Stimulated activated naive CD8-positive, alpha-beta T cell treated with anti-CD3 and anti-CD28 coated beads, Interleukin-15, Interleukin-2, amounts not matched to agents 100 U/mL and 50 U/mL, for 24 hours (primary cell): ENCODE data around the gene BRF1.

Source experiments
- ATAC-seq: fragments of 150-1000 bp; cut with Tn5 transposase; one replicate; pipeline ENCODE4 v1.10.0; 2021
- DNase-seq: peaks from one replicate; pipeline ENCODE4 v3.0.0; 2021

The BRF1 gene

DNA sequence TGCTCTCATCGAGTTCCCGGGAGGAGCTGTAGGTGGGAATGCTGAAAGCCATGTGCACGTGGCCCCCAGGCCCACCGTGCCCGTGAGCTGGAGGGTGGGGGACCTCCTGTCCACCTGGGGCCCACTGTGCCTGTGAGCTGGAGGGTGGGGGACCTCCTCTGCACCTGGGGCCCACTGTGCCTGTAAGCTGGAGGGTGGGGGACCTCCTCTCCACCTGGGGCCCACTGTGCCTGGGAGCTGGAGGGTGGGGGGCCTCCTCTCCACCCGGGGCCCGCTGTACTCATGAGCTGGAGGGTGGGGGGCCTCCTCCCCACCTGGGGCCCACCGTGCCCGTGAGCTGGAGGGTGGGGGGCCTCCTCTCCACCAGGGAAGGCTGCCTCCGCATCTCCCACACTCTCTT, 105.8 kb downstream of the BRF1 start:
- ATAC-seq (no peak), DNase-seq (no peak)

DNA sequence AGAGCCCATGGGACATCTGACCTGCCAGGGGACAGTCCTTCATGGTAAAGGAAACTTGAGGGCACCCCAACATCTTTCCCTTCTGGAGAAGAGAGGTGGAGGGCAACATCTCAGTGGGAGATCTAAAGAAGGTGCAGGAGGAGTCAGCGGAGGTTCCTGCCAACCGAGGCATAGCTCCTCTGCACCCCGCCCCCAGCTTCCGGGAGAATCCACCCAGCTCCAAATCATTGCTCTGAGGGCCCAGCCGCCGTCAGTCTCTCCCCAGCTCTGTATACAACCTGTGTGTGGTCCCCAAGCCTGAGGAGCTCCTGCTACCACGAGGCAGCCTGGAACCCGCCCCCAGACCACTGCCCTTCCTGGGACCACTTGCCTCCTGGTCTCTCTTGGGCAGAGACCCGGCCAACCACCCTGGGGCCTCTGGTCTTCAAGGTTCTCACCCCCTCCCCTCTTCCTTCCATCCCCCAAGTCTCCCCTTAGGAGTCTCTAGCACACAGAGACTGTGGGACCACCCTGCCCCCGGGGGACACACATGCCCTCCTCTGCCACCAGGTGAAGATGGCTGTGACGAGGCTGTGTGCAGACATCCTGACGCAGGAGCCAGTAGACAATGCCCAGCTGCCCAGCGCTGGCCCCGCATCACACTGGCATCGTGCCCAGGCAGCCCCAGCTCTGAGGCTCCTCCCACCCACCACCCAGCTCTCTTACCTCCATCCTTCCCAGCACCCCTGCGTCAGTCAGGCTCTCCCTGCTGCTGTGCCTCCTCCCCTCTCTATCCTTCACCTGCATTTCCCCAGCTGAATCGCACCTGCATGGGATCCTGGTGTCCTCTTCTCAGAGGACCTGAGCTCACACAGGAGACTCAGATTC, 106.7 kb downstream of the BRF1 start:
- DNase-seq (peak; percentile 52), ATAC-seq (no peak)

DNA sequence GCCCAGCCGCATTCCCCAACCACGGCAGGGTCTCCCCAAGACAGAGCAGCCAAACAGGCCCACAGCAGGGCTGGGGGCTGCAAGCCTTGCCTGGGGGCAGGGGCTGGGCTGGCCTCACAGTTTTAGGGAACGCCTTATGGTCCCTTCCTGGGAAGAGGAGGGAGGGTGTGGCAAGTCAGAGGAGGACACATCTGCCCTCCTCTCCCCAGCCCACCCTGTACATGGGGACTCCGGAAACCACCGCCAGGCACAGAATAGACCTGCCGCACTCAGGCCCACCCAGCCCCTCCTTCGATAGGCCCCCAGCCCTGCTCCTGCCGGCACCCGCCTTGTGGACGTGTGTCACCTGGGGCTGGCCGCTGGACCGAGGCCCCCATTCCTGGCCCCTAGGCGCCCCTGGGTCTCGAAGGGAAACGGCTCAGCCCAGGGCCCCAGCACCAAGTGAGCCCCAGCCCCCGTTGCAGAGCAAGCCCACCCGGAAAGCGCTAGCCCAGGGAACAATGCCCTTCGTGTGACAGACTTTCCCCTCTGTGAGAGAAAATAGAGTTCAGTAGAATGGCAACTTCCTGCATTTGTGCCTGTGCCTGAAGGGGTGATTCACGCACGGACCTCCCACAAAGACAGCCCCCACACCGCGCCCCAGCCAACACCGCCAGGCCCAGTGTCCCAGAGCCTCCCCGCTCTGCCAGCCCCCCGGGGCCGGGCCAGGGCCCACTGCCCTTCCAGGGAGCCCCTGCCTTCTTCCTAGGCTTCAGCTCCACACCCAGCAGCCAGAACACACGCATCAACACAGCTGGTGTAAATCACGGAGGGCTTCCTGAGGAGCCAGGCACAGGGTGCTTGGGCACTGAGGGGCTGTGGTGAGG, 107.7 kb downstream of the BRF1 start:
- DNase-seq: peak; percentile 47
- peak; percentile 41 for ATAC-seq

DNA sequence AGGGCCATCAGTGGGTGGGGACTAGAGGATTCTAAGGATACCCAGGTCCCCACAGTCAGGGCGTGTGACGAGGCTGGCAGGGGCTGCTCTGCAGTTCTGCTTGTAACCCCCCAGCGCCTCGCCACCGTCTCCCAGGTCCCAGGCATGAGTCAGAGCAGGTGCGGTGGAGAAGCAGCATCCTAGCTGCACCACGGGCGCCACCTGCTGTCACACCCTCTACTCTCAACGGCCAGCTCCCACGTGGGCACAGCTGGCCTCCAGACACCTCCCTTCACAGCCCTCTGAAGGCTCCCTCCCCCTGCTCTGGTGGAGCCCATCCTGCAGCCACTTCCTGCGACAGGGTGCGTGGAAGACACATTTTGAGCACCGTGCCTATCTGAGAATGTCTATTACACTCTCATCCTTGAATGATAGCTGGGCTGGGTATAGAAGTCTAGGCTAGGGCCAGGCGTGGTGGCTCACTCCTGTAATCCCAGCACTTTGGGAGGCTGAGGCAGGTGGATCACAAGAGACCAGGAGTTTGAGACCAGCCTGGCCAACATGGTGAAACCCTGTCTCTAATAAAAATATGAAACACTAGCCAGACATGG, 112.8 kb downstream of the BRF1 start:
- DNase-seq: no peak

DNA sequence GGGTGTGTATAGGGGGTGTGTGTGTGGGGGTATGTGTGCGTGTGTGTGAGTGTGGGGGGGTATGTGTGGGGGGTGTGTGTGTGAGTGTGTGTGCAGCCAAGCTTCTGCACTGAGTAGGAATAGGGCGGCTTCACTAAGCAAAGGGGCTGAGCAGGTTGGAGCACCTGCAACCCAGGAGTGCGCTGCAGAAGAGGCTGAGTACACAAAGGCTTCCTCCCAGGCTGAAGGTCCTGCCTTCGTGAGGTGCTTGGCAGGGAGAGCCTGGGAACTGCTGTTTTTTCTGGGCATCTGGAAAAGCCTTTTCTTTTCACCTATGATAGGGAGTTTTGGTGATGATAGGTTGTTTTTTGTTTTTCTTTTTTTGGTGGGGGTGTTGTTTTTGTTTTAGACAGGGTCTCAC, 113.7 kb downstream of the BRF1 start:
- ATAC-seq (no peak), DNase-seq (no peak)

More for the DNA sequence above, 112.8 kb downstream of the BRF1 start:
- ATAC-seq: peak; percentile 2

DNA sequence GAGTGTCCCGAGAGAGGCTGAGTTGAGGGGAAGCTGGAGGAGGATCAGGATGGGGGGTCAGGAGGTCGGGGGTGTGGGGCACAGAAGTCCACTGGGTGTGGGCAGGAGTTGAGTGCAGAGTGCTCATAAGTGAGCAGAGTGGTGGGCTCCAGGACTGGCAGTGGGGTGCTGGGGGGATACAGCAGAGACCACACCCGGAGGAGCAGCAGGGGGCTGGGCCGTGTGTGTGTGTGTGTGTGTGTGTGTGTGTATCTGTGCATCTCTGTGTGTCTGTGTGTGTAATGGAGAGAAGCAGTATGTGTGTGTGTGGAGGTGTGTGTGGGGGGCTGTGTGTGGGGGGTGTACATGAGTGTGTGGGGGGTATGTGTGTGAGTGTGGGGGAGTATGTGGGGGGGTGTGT, 114.8 kb downstream of the BRF1 start:
- DNase-seq (no peak), ATAC-seq (no peak)

DNA sequence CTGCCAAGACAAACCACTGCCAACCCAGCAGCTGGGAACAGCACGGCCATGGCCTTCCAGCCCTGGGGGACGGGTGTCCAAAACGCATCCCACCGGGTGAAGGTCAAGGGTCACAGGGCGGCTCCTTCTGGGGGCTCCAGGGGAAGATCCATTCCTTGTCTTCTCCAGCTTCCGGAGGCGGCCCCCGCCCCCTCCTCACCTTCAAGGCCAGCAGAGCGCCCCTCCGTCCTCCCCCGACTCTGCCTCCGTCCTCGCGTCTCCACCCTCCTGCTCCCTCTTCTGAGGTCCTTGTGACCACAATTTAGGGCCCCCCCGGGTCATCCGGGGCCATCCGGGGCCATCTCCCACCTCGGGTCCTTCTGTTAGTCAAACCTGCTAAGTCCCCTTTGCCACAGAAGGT, 115.8 kb downstream of the BRF1 start:
- ATAC-seq: no peak
- DNase-seq: no peak

DNA sequence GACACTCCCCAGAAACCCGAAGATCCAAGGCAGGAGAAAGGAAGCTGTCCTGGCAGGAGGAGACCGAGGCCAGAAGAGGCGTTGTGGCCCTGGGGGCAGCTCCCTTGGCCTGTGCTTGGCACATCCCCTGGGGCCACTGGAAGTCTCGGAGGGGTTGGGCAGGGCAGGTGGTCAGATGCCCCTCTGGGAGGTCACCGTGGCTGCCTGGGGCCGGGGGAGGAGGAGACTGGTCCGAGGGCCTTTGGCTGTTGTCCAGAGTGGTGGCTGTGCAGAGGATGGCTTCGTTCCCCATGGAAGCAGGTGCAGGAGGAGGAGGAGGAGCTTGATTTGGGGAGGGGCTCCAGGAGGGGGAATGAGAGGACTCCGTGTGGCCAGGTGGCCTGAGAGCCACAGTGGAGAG, 116.3 kb downstream of the BRF1 start:
- DNase-seq (no peak), ATAC-seq (no peak)

DNA sequence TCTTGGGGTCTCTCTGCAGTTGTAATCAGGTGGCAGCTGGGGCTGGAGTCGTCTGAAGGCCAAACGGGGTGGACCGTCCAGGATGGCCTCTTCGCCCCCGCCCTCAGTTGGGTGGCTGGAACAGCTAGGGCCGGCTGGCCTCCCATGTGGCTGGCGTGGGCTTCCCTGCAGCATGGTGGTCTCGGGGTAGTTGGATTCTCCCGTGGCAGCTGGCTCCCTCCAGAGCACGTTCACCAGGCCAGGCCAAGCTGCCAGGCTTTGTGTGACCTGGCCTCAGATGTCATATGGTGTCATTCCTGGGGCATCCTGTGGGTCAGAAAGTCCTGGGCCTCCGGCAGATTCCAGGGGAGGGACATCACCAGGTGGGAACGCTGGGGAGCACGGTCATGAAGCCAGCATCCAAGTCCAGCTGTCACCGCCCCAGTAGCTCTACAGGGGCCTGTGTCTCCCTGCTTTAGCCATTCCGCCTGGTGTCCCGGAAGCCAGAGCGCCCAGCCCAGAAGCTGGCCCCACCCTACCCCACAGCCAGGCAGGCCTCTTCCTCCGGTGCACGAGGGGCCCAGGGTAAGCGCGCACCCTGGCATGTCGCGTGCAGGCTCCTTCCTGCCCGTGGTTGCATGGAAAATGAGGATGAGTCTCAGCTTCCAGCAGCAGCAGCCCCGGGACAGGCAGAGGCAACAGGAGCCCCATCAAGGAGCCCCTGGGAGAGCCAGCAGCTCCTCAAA, 118.3 kb downstream of the BRF1 start:
- ATAC-seq (no peak), DNase-seq (no peak)

DNA sequence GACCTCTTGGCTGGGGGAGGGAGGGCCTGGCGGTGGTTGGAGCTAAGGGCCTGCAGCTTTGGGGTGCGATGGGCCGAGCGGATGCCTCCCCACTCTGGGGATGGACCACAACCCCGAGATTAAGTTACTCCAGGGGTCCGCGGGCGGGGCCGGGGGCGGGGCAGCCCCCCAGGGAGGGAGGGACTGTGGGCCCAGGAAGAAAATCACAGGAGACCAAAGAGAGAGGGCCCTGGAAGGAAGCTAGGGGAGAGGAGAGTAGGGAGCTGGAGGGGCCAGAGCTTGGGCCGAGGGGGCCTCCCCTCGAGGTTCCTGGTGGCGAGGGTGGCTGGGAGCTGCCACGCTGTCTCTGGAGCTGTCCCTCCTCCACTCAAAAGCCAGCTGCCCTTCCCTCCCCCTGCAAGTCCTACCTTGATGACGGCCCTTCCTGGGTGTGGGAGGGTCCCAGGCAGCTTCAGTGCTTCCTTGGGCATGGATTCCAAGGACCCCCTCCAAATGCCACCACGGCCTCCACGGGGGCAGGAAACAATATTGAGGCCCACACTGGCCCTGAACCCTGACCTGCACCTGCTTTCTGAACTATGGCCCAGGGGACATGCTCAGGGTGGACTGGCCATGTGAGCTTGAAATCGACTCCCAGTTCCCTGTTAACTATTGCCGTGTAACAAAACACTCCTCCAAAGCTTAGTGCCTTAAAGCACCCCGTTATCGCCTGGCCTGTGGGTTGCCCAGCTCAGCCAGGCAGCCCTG, 119.1 kb downstream of the BRF1 start:
- no peak for ATAC-seq

DNA sequence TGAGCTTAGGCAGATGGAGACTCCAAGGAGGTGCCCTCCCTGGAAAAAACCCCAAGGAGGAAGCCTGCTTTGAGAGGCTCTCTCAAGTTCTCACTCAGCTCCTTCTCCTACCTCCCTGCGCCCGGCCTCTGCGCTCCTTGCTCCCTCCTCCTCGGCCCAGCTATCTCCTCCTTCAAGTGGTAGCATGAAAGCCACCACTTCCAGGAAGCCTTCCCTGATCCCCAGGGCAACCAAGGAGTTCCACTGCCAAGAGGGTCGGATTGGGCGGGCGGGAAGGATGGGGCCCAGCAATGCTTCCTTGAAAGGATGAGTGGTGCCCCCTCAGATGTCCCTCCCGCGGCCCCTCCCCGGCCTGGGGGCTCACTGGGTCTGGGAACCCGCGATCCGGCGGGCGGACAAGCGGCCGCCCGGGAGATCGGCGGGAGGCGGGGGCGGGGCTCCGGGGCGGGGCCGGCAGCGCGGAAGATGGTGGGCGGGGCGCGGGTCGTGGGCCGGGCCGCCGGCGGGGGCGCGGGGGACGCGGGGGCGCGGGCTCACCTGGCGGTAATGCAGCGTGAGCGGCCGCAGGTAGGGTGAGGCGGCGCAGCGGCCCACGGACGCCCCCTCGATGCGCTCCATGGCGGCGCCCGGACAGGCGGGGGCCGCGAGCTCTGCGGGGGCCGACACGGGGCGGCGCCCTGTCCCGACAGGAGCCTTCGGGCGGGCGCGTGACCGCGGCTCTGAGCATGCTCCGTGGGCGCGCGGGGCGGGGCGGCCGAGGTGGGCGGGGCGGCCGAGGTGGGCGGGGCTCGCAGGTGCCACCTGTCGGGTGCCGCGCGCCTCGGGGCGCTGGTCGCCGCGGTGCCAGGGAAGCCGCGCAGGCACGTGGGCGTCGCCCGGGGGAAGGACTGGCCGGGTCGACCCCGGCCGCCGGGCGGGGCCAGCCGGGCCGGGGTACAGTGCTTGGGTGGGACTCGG, 119.9 kb downstream of the BRF1 start, which contains the start of gene NUDT14:
TSS of gene NUDT14 (minus strand) at position 721 of the 957 bp plus-strand sequence. CDS start at position 618, 103 bp downstream.
- ATAC-seq (peak; percentile 75), DNase-seq (peak; percentile 83)

More for the DNA sequence above, 119.1 kb downstream of the BRF1 start:
- DNase-seq: no peak

DNA sequence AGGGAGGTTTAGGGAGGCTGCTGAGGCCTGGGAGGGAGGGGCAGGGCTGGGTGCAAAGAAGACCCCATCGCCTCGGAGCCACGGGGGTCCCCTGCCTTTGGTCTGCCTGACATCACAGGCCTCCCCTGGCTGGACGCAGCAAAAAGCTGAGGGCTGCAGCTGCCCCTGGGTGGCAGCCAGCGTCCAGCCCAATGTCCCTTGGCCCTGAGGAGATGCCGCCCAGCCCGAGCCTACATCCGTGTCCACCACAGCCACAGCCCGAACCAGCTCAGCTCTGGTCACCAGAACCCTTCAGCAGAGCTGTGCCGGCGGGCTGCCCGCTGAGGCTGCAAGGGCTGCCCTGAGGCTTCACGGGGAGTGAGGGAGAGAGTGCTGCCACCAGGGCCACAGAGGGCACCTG, 121.6 kb downstream of the BRF1 start:
- ATAC-seq (no peak), DNase-seq (no peak)

DNA sequence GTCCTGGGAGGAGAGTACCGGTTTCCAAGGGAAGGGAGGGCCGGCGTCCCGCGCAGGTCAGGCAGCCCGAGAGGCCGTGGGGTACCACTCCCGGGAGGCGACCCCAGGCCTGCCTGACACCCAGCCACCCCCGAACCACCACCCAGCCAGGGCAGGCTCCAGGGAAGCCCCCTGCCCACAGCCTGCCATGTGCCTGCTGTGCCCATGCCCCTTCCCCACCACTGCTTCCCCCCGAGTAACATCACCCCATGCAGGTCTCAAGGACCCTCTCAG, 122.0 kb downstream of the BRF1 start:
- no peak for DNase-seq
- no peak for ATAC-seq

DNA sequence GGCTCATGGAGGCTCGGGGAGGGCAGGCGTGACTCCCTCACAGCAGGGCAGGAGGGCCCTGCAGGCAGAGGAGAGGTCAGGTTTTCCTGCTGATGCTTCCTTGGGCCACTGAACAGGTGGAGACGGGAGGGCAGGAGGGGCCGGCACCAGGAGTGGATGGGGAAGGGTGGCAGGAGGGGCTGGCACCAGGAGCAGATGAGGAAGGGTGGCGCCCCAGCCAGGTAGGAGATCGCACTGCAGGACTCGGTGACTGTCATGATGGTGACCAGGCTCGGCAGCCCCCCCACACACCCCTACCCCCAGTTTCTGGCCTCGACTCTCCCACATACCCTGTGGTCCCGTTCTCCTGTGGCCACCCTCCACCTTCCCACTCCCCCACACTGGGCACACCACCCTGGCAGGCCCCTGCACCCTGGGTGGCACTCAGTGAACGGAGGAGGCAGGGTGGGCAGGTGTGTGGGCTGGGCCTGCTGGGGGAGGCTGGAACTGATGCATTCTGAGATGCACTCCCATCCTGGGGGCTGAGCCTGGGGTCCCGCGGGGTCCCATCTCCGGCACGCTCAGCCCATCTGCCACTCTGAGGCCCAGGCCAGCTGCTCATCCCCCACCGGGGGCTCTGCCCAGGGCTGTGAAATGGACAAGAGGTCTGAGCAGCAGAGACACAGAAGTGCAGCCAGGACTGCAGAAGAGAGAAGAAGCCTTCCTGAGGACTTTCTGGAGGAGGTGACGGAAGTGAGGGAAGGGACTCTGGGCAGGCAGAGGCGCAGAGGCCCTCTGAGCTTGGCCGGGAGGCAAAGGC, 122.5 kb downstream of the BRF1 start:
- ATAC-seq (no peak), DNase-seq (no peak)

DNA sequence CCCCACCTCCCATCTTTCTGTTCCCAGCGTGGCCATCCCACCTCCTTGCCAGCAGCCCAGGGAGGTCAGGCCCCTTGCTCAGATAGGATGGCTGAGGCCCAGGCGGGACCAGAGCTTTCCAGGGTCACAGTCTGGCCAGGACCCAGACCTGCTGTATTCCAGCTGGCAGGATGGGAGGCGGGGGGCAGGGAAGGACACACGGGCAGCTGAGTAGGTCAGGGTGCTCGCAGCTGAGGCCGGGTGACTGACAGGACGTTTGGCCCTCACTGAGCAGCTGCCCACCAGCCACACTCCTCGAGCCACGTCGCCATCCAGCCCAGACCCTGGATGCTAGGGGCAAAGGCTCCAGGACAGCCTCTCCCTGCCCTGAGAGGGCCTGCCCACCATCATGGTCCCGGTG, 123.7 kb downstream of the BRF1 start:
- ATAC-seq (no peak), DNase-seq (no peak)

DNA sequence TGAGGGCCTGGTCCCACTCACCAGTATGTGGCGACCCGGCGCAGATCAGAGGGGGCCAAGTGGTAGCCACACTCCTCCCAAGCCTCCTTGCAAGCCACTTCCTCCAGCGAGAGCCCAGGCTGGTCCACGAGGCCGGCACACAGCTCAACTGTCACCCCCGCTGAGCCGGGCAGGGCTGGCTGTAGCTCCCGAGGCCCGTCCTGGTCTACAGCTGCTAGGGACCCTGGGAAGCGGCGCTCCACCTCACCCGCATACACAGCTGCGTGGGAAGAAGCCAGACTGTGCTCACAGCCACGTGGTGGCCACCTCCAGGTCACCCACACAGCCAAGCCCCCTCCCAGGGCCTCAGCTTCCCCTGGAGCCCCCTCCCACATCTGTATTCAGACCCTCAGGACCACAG, 124.3 kb downstream of the BRF1 start:
- DNase-seq: no peak
- ATAC-seq: no peak

DNA sequence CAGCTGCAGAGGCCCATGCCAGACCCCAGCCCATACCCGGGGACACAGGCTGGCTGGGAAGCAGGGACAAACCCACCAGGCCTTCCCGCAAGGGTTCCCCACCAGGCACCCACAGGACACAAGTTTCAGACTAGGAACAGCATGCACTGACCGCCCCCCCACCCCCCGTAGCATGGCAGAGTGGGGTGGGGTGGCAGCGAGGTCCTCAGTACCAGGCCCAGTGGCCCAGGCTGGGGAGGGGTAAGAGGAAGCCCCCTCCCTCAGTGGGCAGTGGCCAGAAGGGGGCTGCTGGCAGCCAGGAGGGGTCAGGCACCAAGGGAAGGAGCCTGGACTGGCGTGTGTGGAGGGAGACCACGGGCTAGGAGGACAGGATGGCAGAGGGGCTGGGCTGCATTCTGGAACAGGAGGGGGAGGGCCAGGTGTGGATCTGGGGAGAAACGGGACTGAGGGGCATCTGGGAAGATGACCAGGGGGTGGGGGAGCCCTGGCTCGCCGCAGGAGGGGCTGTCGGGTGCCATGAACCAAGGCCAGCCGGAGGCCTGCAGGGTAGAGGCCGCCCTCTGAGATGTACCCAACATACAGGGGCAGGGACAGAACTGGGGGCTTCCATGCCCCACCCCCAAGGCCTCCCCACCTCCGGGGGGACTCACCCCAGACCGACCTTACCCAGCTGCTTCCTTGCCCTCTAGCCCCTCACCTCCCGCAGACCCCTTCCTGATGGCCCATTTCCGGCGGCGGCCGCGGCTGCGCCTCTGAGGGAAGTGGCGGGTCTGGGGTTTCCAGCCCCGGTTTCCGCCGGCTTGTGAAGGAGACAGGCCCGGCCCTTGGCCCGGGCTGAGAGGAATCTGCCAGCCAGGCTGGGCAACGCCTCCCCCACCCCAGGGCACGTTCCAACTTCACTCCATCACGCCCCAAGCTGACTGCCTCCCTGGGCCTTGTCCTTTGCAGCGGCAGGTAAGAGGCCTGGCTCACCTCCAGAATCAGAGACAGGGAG, 126.6 kb downstream of the BRF1 start:
- peak; percentile 52 for DNase-seq

DNA sequence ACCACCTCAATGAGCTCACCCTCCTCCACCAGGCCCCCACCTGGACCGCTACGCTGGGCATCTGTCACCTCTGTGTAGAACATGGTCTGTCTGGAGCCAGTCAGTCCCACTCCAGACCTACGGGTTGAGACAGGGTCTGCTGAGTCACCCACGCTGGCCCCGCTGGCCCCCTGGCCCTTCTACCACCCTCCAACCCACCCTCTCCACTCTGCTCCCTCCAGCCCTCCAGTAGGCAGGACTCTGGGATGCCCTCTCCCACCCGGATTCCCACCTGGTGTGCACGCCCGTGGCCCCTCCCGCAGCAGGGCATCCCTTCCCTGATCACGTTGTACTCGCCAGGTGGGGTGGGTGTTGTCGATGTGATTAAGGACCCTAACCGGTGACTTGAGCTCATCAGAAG, 127.7 kb downstream of the BRF1 start:
- ATAC-seq: no peak

More for the DNA sequence above, 126.6 kb downstream of the BRF1 start:
- ATAC-seq: peak; percentile 20

More for the DNA sequence above, 127.7 kb downstream of the BRF1 start:
- DNase-seq: no peak
